Motor neuron (in vitro differentiated cells): ENCODE results near the gene ACD. TPM values are rescaled to one million over a fixed set of nuclear protein-coding genes. Genes with fewer than 3 reads are reported as not detected.
A peak's percentile ranks its signal among the peaks of the same experiment; 100 is the strongest.

ENCODE experiments used
- ATAC-seq, 8 experiments: fragments of 200-7000 bp; cut with Tn5 transposase; replicated peaks in 6 of 8; 2 replicates each; pipeline ENCODE4 v1.8.0; 2021; ENCODE audit warnings: mild to moderate bottlenecking in 8 of 8, moderate library complexity in 8 of 8
- H3K27ac ChIP-seq, 2 donors: fragments of 250-450 bp; sonication (Bioruptor Pico); 2 replicates each; pipeline ENCODE4 v1.9.0; 2021; ENCODE audit warnings: antibody characterized with exemption in 2 of 2, mild to moderate bottlenecking in 2 of 2, moderate library complexity in 1 of 2
- H3K4me1 ChIP-seq, 2 donors: fragments of 250-450 bp; sonication (Bioruptor Pico); replicated peaks in 1 of 2; 2 replicates each; pipeline ENCODE4 v1.6.1; 2021; ENCODE audit warnings: antibody characterized with exemption in 2 of 2, mild to moderate bottlenecking in 2 of 2, moderate library complexity in 1 of 2
- H3K4me3 ChIP-seq, 5 donors: fragments of 250-450 bp; sonication (Bioruptor Pico); 2 replicates each; pipeline ENCODE4 v1.9.0; 2021; ENCODE audit warnings: antibody characterized with exemption in 5 of 5, mild to moderate bottlenecking in 5 of 5, moderate library complexity in 4 of 5
- WGBS, 10 experiments: fragments of 450-650 bp; shearing (Covaris generic); methylation state at CpG; one replicate each; pipeline ENCODE4 v1.0.0; 2022; 5-methylcytosine and 5-hydroxymethylcytosine counted together
- in situ Hi-C, 9 experiments: fragments of 400-800 bp; cut with MboI; loops; one replicate each; pipeline ENCODE4 v1.15.0; 2021; ENCODE audit warnings: low sequenced_read_pairs in 9 of 9, low pct_unique_long_range_greater_than_20kb in 2 of 9; ENCODE audit not compliant: unreplicated experiment in 9 of 9
- total RNA-seq, 8 experiments: library from RNA; unstranded; fragments of 300-600 nt; gene quantifications; 2 replicates each; pipeline versions ENCODE4 v1.2.3 to v1.2.4, GENCODE V29; 2022

ACD gene
- 10 to 100 TPM in 7 of 8 experiments, 1 to 10 TPM in 1; 7.1 to 31.2 (median 20.4) TPM for total RNA-seq

- Histone ChIP-seq H3K4me3 (peak within 1 kb of the TSS; percentile 55 to 79 (median 70)), H3K4me1 (peaks cover 10 to 12% of the 10 kb centered on the region in 2 donors), H3K27ac (peak within 1 kb of the TSS; percentile 83 to 91)
- peak; percentile 66 to 75 (median 70) for ATAC-seq
- 0 to 13% (median 0%) methylated on average over 3 to 16 of the region's 83 CpGs; no CpG with 5 or more reads in 6 of the 10 experiments for WGBS, 10 experiments
- in situ Hi-C loops = no loop called here
Measured at GRCh38 chr16:67659675-67660563, at the start of gene ACD. Gene ACD (minus strand): TSS chr16:67660260. CDS start chr16:67660220, 40 bp downstream.

- Histone ChIP-seq H3K4me1 (no peaks in the 10 kb centered on the region), H3K4me3 (no peak overlapping the region), H3K27ac (no peak overlapping the region)
- WGBS, 10 experiments = 86 to 100% (median 100%) methylated on average over 1 of the region's 1 CpG; no CpG with 5 or more reads in 6 of the 10 experiments
- ATAC-seq = no peak
- in situ Hi-C loops = no loop called here
Measured at GRCh38 chr16:67709050-67709449, 49.0 kb upstream of the ACD start.

GRCh38 chr16:67708368-67708771, 48.3 kb upstream of the ACD start:
- ATAC-seq = peak in 1 of 8 experiments; percentile 50
- 28 to 100% (median 67%) methylated on average over 1 to 2 of the region's 2 CpGs; no CpG with 5 or more reads in 3 of the 10 experiments for WGBS, 10 experiments
- H3K27ac ChIP-seq = no peak overlapping the region
- no peak overlapping the region for H3K4me3 ChIP-seq
- in situ Hi-C loops = no loop called here
- H3K4me1 ChIP-seq = no peaks in the 10 kb centered on the region

GRCh38 chr16:67707790-67708189, 47.7 kb upstream of the ACD start:
- no peak for ATAC-seq
- 85 to 100% (median 100%) methylated on average over 1 to 4 of the region's 5 CpGs; no CpG with 5 or more reads in 3 of the 10 experiments for WGBS, 10 experiments
- no peak overlapping the region for H3K27ac ChIP-seq
- no peak overlapping the region for H3K4me3 ChIP-seq
- no peaks in the 10 kb centered on the region for H3K4me1 ChIP-seq
- in situ Hi-C loops = no loop called here

- WGBS, 10 experiments = 90 to 100% (median 100%) methylated on average over 1 to 4 of the region's 4 CpGs; no CpG with 5 or more reads in 1 of the 10 experiments
- in situ Hi-C loops = no loop called here
- Histone ChIP-seq H3K27ac (no peak overlapping the region), H3K4me3 (no peak overlapping the region), H3K4me1 (no peaks in the 10 kb centered on the region)
- no peak for ATAC-seq
Measured at GRCh38 chr16:67707210-67707609, 47.1 kb upstream of the ACD start.

GRCh38 chr16:67704110-67704509, 44.0 kb upstream of the ACD start:
- ATAC-seq = no peak
- Histone ChIP-seq H3K27ac (no peak overlapping the region), H3K4me3 (no peak overlapping the region), H3K4me1 (no peaks in the 10 kb centered on the region)
- WGBS, 10 experiments = 76 to 98% (median 89%) methylated on average over 2 to 5 of the region's 5 CpGs
- in situ Hi-C loops = no loop called here

- 0 to 100% (median 86%) methylated on average over 1 to 2 of the region's 2 CpGs; no CpG with 5 or more reads in 4 of the 10 experiments for WGBS, 10 experiments
- in situ Hi-C loops = no loop called here
Measured at GRCh38 chr16:67703626-67704025, 43.6 kb upstream of the ACD start.

GRCh38 chr16:67702130-67702529, 42.1 kb upstream of the ACD start:
- Histone ChIP-seq H3K27ac (no peak overlapping the region), H3K4me3 (no peak overlapping the region), H3K4me1 (no peaks in the 10 kb centered on the region)
- no peak for ATAC-seq
- WGBS, 10 experiments = 14 to 100% (median 90%) methylated on average over 1 to 4 of the region's 4 CpGs; no CpG with 5 or more reads in 3 of the 10 experiments
- in situ Hi-C loops = no loop called here

More at GRCh38 chr16:67703626-67704025, 43.6 kb upstream of the ACD start:
- Histone ChIP-seq H3K27ac (no peak overlapping the region), H3K4me3 (no peak overlapping the region), H3K4me1 (no peaks in the 10 kb centered on the region)
- ATAC-seq = peak in 1 of 8 experiments; percentile 17

- H3K4me3 ChIP-seq = no peak overlapping the region
- no peak for ATAC-seq
- H3K4me1 ChIP-seq = no peaks in the 10 kb centered on the region
- no peak overlapping the region for H3K27ac ChIP-seq
- 86 to 100% (median 100%) methylated on average over 1 of the region's 1 CpG; no CpG with 5 or more reads in 3 of the 10 experiments for WGBS, 10 experiments
- in situ Hi-C loops = no loop called here
Measured at GRCh38 chr16:67701420-67701819, 41.4 kb upstream of the ACD start.

GRCh38 chr16:67699265-67699664, 39.2 kb upstream of the ACD start:
- in situ Hi-C loops = no loop called here
- WGBS, 10 experiments = 90 to 100% (median 97%) methylated on average over 1 to 7 of the region's 7 CpGs; no CpG with 5 or more reads in 3 of the 10 experiments
- Histone ChIP-seq H3K4me1 (no peaks in the 10 kb centered on the region), H3K27ac (no peak overlapping the region), H3K4me3 (no peak overlapping the region)
- no peak for ATAC-seq

GRCh38 chr16:67697422-67698185, 37.5 kb upstream of the ACD start:
- in situ Hi-C loops = no loop called here
- no peak for ATAC-seq
- H3K4me1 ChIP-seq = no peaks in the 10 kb centered on the region
- 40 to 100% (median 98%) methylated on average over 1 to 3 of the region's 4 CpGs; no CpG with 5 or more reads in 2 of the 10 experiments for WGBS, 10 experiments
- H3K27ac ChIP-seq = no peak overlapping the region
- no peak overlapping the region for H3K4me3 ChIP-seq

- in situ Hi-C loops = no loop called here
- Histone ChIP-seq H3K4me3 (no peak overlapping the region), H3K4me1 (no peaks in the 10 kb centered on the region), H3K27ac (no peak overlapping the region)
- no peak for ATAC-seq
- WGBS, 10 experiments = 26 to 89% (median 72%) methylated on average over 1 to 2 of the region's 2 CpGs; no CpG with 5 or more reads in 2 of the 10 experiments
Measured at GRCh38 chr16:67694611-67695010, 34.6 kb upstream of the ACD start.
